HEK293T (cell line): ENCODE results near the gene COLEC11.

Source experiments
- ARNT ChIP-seq: fragments of 450-650 bp; IDR thresholded peaks from 2 replicates; pipeline ENCODE4 v1.6.1; 2017; ENCODE audit warnings: mild to moderate bottlenecking
- BHLHE40 ChIP-seq: fragments of 450-650 bp; IDR thresholded peaks from 2 replicates; pipeline ENCODE4 v1.6.1; 2016; ENCODE audit warnings: mild to moderate bottlenecking, moderate library complexity, borderline replicate concordance
- CTBP1 ChIP-seq: fragments of 450-650 bp; IDR thresholded peaks from 2 replicates; pipeline ENCODE4 v1.6.1; 2016; ENCODE audit warnings: borderline replicate concordance
- FOXM1 ChIP-seq: fragments of 450-650 bp; IDR thresholded peaks from 2 replicates; pipeline ENCODE4 v1.6.1; 2017; ENCODE audit warnings: mild to moderate bottlenecking, borderline replicate concordance
- NFRKB ChIP-seq: fragments of 450-650 bp; IDR thresholded peaks from 2 replicates; pipeline ENCODE4 v1.6.1; 2016; ENCODE audit warnings: mild to moderate bottlenecking, moderate library complexity

- no peak for TF ChIP-seq ARNT
- no peak for TF ChIP-seq NFRKB
- TF ChIP-seq CTBP1: no peak
- no peak for TF ChIP-seq BHLHE40
- no peak for TF ChIP-seq FOXM1
Observed at GRCh38 chr2:3644246-3644525, 49.3 kb downstream of the COLEC11 start.
